ENCODE data around the gene WASF3.

- TF ChIP-seq, protein P1, sequence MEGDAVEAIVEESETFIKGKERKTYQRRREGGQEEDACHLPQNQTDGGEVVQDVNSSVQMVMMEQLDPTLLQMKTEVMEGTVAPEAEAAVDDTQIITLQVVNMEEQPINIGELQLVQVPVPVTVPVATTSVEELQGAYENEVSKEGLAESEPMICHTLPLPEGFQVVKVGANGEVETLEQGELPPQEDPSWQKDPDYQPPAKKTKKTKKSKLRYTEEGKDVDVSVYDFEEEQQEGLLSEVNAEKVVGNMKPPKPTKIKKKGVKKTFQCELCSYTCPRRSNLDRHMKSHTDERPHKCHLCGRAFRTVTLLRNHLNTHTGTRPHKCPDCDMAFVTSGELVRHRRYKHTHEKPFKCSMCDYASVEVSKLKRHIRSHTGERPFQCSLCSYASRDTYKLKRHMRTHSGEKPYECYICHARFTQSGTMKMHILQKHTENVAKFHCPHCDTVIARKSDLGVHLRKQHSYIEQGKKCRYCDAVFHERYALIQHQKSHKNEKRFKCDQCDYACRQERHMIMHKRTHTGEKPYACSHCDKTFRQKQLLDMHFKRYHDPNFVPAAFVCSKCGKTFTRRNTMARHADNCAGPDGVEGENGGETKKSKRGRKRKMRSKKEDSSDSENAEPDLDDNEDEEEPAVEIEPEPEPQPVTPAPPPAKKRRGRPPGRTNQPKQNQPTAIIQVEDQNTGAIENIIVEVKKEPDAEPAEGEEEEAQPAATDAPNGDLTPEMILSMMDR (IDR thresholded peaks at IDR 0.05; ENCODE audit: low read depth, low read length, missing input control), result no peak
- TF ChIP-seq SP1 (IDR thresholded peaks at IDR 0.05) (no peak), YY1 (IDR thresholded peaks at IDR 0.05) (no peak), RXRA (IDR thresholded peaks at IDR 0.05) (no peak), REST (IDR thresholded peaks at IDR 0.05) (no peak), JUND (IDR thresholded peaks at IDR 0.05) (no peak), ZBTB33 (IDR thresholded peaks at IDR 0.05) (no peak), EGR1 (IDR thresholded peaks at IDR 0.05; ENCODE audit: low read depth in 2 of 2) (no peak), NR2F2 (IDR thresholded peaks at IDR 0.05) (no peak), FOXA1 (IDR thresholded peaks at IDR 0.05) (no peak), TAF1 (conservative IDR thresholded peaks at IDR 0.05) (no peak), RAD21 (IDR thresholded peaks at IDR 0.05) (no peak), MAX (IDR thresholded peaks at IDR 0.05) (no peak), GABPA (IDR thresholded peaks at IDR 0.05 in 1 of 2, conservative IDR thresholded peaks at IDR 0.05 in 1 of 2) (no peak)
These were observed 45.3 kb downstream of the WASF3 start for GRCh38 chr13:26602783-26603182.
